Measurements from ENCODE around the gene MRGPRF.

The MRGPRF gene, protein sequence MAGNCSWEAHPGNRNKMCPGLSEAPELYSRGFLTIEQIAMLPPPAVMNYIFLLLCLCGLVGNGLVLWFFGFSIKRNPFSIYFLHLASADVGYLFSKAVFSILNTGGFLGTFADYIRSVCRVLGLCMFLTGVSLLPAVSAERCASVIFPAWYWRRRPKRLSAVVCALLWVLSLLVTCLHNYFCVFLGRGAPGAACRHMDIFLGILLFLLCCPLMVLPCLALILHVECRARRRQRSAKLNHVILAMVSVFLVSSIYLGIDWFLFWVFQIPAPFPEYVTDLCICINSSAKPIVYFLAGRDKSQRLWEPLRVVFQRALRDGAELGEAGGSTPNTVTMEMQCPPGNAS

DNA sequence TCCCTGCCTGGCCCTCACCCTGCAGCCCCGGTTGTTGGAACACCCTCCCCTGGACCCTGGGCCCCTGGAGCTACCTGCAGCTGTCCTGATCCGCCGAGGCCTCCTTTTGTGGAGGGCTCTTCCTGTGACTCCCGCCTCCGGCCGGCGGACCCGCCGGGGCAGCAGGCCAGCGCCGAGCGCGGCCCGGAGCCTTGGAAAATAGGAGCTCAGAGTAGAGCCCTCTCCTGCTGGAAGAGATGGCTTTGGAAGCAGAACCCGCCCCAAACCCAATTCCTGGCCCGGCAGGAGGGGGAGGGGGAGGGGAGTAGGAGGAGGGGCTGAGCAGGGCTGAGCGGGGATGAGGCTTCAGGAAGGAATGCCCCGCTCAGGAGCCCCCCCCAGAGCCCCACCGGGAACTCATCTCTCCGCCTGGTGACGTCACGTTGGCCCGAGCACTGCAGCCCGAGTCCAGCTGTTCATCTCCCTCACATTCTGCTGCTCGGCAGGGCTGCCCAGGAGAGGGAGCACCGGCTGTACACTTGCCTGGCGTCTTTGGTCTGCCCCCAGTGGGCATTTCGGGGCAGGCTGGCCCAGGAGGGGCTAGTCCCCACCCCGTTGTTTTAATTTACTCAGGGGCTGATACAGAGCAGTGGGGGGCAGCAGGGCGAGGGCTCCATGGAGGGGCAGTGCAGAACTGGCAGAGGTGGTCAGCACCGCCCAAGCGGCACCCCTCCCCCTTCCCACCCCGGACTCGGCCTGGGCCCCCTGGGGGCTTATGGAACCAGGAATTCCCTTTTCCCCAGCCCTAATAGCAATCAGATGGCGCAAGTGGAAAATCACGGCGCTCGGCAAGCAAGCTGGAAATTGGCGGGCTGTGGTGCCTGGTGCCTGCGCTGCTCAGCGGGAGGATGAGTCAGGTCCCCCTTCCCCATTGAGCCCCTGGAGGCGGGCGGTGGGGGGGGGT is at the start of gene MRGPRF:
MRGPRF (minus strand) TSS at position 238 of the 943 bp plus-strand sequence. CDS start 3,345 bp downstream, outside the sequence.
- peaks cover 62% of the 10 kb centered on the region for H3K27me3 Mint-ChIP-seq
- no peaks in the 10 kb centered on the region for H3K9me3 Mint-ChIP-seq
- H3K4me3 Mint-ChIP-seq, result no peak within 1 kb of the TSS

DNA sequence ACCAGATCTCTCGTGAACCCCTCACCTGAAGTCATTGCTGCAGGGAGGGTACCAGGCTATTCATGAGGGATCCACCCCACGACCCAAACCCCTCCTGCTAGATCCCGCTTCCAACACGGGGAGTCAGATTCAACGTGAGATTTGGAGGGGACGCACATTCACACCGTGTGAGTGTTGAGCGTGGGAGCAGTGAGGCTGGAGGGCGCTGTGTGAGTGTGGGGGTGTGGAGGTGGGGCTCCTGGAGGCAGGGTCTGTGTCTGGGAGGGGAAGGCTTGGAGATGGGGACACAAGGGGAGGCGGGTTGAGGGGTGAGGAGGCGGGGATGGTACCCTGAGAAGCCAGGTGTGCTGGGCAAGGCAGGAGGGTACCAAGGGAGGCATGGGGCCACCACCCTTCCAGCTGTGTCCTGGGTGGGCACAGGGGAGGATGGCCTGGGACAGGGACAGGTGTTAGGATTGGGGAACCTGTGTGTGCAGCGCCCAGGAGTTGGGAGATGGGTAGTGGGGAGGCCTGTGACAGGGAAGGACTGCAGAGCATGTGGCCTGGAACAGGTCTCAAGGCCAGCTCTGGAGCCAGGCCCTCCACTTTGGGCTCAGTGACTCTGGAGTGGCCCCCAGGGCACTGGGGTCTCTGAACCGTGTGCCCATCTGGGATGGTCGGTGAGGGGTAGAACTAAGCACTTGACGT is 49.3 kb upstream of the MRGPRF start:
- Mint-ChIP-seq H3K4me3 (no peak overlapping the region), H3K36me3 (ENCODE audit: low read depth) (peaks cover 5% of the 10 kb centered on the region), H3K27me3 (no peaks in the 10 kb centered on the region), H3K9me3 (no peaks in the 10 kb centered on the region), H3K4me1 (ENCODE audit: low read depth) (peaks cover 45% of the 10 kb centered on the region), H3K27ac (no peak overlapping the region)
- intact Hi-C loops (cut with micrococcal nuclease), result no loop called here

More for the DNA sequence above, at the start of gene MRGPRF:
- intact Hi-C loops (cut with micrococcal nuclease), result no loop called here
- Mint-ChIP-seq H3K36me3 (ENCODE audit: low read depth) (no peaks in the 10 kb centered on the region), H3K27ac (no peak within 1 kb of the TSS), H3K4me1 (ENCODE audit: low read depth) (peaks cover 46% of the 10 kb centered on the region)

DNA sequence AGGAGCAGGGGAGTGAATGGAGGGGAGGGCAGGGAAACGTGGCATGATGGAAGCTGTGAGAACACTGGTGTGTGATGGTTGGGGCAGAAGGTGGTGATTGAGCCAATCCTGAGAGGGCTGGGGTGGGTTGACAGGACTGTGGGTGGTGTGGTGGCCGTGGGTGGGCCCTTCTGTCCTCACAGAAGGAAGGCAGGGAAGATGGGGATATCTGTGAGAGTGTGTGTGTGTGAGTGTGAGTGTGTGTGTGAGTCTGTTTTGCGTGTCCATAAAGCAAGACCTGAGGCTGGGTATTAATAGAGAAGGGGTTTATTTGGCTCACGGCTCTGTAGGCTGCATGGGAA is 48.6 kb upstream of the MRGPRF start:
- Mint-ChIP-seq H3K9me3 (no peaks in the 10 kb centered on the region), H3K27me3 (no peaks in the 10 kb centered on the region), H3K4me3 (no peak overlapping the region), H3K4me1 (ENCODE audit: low read depth) (peaks cover 46% of the 10 kb centered on the region), H3K27ac (peak overlapping the region; percentile 1), H3K36me3 (ENCODE audit: low read depth) (no peaks in the 10 kb centered on the region)
- intact Hi-C loops (cut with micrococcal nuclease), result no loop called here

DNA sequence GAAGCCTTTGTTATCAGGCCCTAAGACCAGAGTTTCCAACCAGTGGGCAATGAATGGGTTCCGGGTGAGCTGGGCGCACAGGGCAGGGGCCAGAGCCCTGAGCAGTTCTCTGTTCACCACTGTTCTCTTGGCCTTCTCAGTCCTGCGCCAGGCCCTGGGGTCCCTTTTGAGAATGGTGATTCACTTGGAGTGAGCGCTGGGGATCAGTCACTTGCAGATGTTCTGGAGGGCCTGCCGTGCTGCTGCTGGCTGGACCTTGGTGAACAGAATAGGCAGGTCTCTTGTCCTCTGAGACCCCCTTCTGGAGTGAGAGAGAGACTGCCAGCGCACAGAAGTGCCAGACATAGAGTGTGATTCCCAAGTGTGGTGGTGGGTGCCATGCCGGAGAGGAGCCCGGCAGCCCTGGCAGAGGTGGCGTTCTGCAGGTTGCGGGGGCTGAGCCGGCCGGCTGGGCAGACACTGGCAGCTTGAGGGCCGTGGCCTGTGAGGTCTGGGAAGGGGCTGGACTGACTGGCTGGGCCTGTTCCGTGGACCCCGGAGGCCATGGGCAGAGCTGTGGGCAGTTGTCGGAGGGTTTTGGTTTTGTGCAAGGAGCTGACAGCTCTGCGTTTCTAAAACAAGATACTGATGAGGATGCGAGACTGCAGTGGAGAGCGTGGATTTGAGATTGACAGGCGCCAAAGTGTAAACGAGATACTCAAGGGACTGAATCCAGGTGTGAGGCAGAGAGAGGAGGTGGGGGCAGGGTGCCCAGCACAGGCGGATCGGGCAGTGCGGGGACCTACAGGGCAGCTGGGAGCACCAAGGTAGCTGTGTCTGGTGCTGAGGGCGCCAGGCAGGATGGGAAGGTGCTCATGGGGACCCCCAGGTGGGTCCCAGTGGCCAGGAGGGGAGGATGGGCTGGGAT is 48.0 kb upstream of the MRGPRF start:
- peaks cover 4% of the 10 kb centered on the region for H3K36me3 Mint-ChIP-seq (ENCODE audit: low read depth)
- no peak overlapping the region for H3K4me3 Mint-ChIP-seq
- H3K9me3 Mint-ChIP-seq, result no peaks in the 10 kb centered on the region
- no peaks in the 10 kb centered on the region for H3K27me3 Mint-ChIP-seq
- peak overlapping the region; percentile 1 for H3K27ac Mint-ChIP-seq
- peaks cover 51% of the 10 kb centered on the region for H3K4me1 Mint-ChIP-seq (ENCODE audit: low read depth)
- intact Hi-C loops (cut with micrococcal nuclease), result no loop called here

DNA sequence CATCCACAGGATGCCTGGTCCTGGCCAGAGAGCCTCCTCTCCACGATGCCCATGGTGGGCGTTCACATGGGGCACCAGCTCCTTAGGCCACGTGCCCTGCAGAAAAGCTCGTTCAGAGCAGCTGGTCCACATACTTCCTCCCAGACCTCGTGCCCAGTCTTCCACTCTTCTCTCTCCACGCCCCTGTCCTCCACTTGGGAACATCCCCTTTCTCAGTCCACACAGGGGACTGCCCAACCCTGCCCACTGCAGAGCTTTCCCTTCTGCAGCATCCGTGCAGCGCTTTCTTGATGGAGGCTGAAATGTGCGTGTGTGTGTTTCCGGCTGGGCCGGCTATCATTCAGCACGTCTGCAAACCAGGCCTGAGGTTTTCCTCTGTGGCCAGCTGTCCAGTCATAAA is 46.9 kb upstream of the MRGPRF start:
- H3K4me1 Mint-ChIP-seq (ENCODE audit: low read depth), result peaks cover 61% of the 10 kb centered on the region
- intact Hi-C loops (cut with micrococcal nuclease), result no loop called here
- H3K9me3 Mint-ChIP-seq, result no peaks in the 10 kb centered on the region
- no peaks in the 10 kb centered on the region for H3K27me3 Mint-ChIP-seq
- H3K4me3 Mint-ChIP-seq, result no peak overlapping the region
- peak overlapping the region; percentile 1 for H3K27ac Mint-ChIP-seq
- peaks cover 15% of the 10 kb centered on the region for H3K36me3 Mint-ChIP-seq (ENCODE audit: low read depth)

DNA sequence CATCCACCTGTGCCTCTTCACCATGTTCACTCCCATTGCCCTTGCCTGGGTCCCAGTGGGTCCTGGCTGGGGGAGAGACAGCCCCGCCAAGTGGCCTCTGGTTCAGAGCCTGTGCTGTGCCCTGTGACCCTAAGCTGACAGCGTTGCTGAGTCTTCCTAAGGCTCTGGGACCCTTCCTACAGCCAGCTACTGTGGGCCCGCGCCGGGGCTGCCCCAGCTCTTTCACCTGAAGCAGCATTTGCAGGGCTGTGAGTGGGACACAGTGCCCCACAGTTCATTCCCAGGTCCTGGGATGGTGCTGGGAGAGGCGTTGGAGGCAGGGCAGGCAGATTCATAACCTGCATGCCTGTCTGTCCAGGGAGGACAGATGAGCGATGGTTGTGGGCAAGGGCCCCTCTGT is 46.4 kb upstream of the MRGPRF start:
- Mint-ChIP-seq H3K4me3 (no peak overlapping the region), H3K4me1 (ENCODE audit: low read depth) (peaks cover 67% of the 10 kb centered on the region), H3K27ac (peak overlapping the region; percentile 1), H3K36me3 (ENCODE audit: low read depth) (peaks cover 20% of the 10 kb centered on the region), H3K9me3 (no peaks in the 10 kb centered on the region), H3K27me3 (no peaks in the 10 kb centered on the region)
- intact Hi-C loops (cut with micrococcal nuclease), result no loop called here

DNA sequence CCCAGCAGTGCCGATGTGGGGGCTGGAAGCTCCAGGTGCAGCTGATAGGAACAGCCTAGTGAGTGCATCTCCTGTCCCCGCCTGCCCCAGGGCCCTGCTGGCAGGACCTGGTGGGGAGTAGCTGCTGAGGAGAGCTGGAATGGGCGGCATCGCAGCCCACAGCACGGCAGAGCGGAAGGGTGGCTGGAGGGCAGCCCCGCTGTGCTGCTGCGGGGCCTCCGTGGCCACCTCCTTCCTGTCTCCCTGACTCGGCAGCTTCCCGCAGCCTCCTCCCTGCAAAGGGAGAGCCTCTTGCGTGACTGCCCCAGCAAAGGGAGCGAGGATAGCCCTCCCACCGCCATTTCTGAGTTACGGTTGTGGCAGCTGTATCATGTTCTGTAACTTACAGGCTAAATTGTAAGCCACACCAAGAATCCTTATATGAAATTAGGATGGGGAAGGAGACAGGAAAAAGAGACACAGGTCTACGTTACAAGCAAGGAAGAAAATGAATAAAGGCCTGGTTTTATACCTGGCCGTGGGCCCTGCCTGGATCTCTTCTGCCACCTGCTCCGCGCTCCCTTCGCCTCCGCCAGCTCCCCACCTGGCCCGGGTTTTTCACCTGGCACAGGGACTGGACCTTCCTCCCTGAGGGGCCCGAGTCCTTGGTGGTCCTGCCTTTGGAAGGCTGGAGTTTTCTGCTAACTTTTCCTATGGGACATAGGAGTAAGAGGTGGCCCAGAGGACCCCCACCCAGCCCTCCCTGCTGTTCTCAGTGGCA is 45.6 kb upstream of the MRGPRF start:
- Mint-ChIP-seq H3K4me1 (ENCODE audit: low read depth) (peaks cover 74% of the 10 kb centered on the region), H3K27ac (peak overlapping the region; percentile 67), H3K36me3 (ENCODE audit: low read depth) (peaks cover 28% of the 10 kb centered on the region), H3K9me3 (no peaks in the 10 kb centered on the region), H3K4me3 (no peak overlapping the region), H3K27me3 (no peaks in the 10 kb centered on the region)
- intact Hi-C loops (cut with micrococcal nuclease), result no loop called here

DNA sequence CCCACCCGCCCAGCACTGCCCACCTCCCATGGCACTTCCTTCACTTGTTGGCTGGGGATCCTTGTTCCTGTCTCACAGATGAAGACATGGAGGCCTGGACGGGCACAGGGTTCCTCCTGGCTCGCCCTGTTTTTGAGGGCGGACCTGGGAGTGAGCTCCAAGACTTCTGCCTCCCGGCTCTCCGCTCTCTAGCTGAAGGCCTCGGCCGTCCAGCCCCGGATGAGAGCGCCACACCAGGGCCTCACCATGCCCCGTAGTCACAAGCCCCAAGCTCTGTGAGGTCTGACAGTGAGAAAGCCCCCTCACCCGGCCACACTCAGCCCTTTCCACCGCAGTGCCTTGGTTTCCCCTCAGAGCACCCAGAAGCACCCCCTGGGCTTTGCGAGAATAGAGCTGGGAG is 44.8 kb upstream of the MRGPRF start:
- peaks cover 37% of the 10 kb centered on the region for H3K36me3 Mint-ChIP-seq (ENCODE audit: low read depth)
- H3K27me3 Mint-ChIP-seq, result no peaks in the 10 kb centered on the region
- intact Hi-C loops (cut with micrococcal nuclease), result no loop called here
- no peak overlapping the region for H3K4me3 Mint-ChIP-seq
- peaks cover 75% of the 10 kb centered on the region for H3K4me1 Mint-ChIP-seq (ENCODE audit: low read depth)
- peak overlapping the region; percentile 67 for H3K27ac Mint-ChIP-seq
- H3K9me3 Mint-ChIP-seq, result no peaks in the 10 kb centered on the region

DNA sequence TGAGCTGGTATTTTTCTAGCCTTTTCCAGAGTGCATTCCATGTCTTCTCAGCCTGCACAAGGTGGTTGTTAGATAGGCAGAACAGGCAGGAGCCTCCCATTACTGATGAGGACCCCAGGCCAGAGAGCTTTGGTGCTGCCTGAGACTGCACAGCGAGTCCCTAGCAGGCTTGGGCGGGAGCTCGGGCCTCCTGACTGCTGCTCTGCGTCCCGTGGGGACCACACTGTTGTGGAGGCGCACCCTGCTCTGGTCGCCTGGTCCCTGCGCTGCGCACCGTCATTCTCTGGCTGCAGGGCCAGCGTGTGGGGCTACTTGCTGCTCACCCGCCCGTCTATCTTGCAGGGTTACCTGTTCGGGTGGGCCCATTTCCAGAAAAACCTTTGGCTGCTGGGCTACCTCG is 44.2 kb upstream of the MRGPRF start:
- H3K27ac Mint-ChIP-seq, result peak overlapping the region; percentile 67

DNA sequence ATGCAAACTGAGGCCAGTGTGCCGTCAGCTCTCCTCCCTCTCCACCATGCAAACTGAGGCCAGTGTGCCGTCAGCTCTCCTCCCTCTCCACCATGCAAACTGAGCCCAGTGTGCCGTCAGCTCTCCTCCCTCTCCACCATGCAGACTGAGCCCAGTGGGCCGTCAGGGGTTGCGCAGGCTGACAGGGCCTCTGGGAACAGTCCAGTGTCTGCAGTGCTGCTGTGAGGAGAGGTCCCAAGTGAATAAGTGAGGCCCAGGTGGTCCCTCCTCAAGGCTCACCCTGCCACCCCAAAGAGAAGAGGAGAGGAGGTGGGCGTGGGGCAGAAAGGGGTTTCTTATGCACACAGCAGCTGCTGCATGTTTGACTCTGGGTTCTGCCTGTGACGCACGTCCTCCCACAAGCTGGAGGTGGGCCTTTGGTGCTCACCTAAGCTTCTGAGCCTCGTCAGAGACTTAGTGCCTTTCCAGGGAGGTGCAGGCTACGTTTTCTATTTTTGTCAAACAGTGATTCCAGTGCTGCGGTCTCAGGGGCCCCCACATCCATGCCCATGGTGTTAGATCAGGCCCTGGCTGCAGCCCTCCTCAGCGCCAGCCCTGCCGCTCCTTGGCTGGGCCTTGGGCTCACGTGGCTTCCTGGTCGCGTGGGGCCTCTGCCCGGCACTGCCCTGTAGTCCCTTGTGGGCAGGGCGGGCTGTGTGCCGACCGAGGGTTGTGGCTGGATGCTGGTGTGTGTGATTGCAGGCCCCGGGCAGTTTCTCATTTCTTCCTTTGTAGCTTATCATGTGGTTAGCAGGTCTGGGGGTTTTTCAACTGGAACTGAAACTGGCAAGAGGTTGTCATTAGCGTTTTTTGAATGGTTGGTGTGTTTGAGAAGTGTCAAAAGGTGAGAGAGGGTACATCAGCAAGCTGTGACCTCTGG is 42.8 kb upstream of the MRGPRF start:
- no peaks in the 10 kb centered on the region for H3K9me3 Mint-ChIP-seq
- peak overlapping the region; percentile 67 for H3K27ac Mint-ChIP-seq
- intact Hi-C loops (cut with micrococcal nuclease), result no loop called here
- H3K27me3 Mint-ChIP-seq, result no peaks in the 10 kb centered on the region
- H3K36me3 Mint-ChIP-seq (ENCODE audit: low read depth), result peaks cover 50% of the 10 kb centered on the region
- H3K4me3 Mint-ChIP-seq, result peak overlapping the region; percentile 32
- H3K4me1 Mint-ChIP-seq (ENCODE audit: low read depth), result peaks cover 84% of the 10 kb centered on the region

More for the DNA sequence above, 44.2 kb upstream of the MRGPRF start:
- H3K36me3 Mint-ChIP-seq (ENCODE audit: low read depth), result peaks cover 42% of the 10 kb centered on the region
- H3K4me3 Mint-ChIP-seq, result no peak overlapping the region
- intact Hi-C loops (cut with micrococcal nuclease), result no loop called here
- H3K9me3 Mint-ChIP-seq, result no peaks in the 10 kb centered on the region
- peaks cover 80% of the 10 kb centered on the region for H3K4me1 Mint-ChIP-seq (ENCODE audit: low read depth)
- no peaks in the 10 kb centered on the region for H3K27me3 Mint-ChIP-seq

DNA sequence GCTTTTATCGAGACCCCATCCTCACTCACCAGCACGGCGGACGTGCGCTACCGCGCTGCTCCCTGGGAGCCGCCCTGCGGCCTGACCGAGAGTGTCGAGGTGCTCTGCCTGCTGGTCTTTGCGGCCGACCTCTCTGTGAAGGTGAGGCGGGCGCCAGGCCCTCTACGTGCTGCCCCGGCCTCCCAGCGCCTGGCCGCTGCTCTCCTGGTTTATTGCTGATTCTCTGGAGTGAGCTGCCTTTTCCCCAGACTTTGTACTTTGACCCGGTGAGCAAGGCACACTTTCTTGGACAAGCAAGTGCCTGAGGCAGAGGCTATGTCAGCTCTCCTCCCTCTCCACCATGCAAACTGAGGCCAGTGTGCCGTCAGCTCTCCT is 42.2 kb upstream of the MRGPRF start:
- Mint-ChIP-seq H3K27ac (peak overlapping the region; percentile 67), H3K9me3 (no peaks in the 10 kb centered on the region), H3K27me3 (no peaks in the 10 kb centered on the region), H3K4me1 (ENCODE audit: low read depth) (peaks cover 88% of the 10 kb centered on the region), H3K36me3 (ENCODE audit: low read depth) (peaks cover 57% of the 10 kb centered on the region), H3K4me3 (no peak overlapping the region)
- intact Hi-C loops (cut with micrococcal nuclease), result no loop called here
